ENCODE measurements around the gene PNPLA8. TPM values are rescaled to one million over a fixed set of nuclear protein-coding genes. Genes with fewer than 3 reads are reported as not detected.
"Not testable (repeated sequence)": the region's sequence is repeated elsewhere in the genome, so short reads cannot be mapped to it uniquely, and the experiment has no call there.

The PNPLA8 gene
- total RNA-seq, 6 experiments from 2014 or later, result 13.7 to 25.6 (median 17.0) TPM

DNA sequence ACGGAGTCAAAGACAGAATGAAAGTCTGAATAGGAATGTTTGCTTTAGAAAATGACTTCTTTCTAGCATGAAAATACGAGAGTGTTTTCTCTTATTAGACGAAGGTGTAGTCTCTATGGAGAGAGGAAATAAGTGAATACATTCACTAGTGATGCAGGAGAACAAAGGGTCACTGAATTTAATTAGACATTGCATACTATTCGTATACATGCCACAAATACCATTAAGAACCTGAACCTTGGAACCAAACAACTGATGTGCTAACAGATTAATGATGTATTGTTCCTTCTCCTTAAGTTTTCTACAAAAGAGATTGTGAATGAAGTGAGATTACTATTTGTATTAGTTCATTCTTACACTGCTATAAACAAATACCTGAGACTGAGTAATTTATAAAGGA lies 33.3 kb upstream of the PNPLA8 start:
- no peak for DNase-seq
- TF ChIP-seq POLR2A (IDR thresholded peaks at IDR 0.05), result no peak
- TF ChIP-seq, protein P1, sequence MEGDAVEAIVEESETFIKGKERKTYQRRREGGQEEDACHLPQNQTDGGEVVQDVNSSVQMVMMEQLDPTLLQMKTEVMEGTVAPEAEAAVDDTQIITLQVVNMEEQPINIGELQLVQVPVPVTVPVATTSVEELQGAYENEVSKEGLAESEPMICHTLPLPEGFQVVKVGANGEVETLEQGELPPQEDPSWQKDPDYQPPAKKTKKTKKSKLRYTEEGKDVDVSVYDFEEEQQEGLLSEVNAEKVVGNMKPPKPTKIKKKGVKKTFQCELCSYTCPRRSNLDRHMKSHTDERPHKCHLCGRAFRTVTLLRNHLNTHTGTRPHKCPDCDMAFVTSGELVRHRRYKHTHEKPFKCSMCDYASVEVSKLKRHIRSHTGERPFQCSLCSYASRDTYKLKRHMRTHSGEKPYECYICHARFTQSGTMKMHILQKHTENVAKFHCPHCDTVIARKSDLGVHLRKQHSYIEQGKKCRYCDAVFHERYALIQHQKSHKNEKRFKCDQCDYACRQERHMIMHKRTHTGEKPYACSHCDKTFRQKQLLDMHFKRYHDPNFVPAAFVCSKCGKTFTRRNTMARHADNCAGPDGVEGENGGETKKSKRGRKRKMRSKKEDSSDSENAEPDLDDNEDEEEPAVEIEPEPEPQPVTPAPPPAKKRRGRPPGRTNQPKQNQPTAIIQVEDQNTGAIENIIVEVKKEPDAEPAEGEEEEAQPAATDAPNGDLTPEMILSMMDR (IDR thresholded peaks at IDR 0.05), result no peak
- Histone ChIP-seq H3K27ac (no peak overlapping the region), H3K9me3 (no peaks in the 10 kb centered on the region), H3K36me3 (peaks cover 0 to 2% (median under 1%) of the 10 kb centered on the region in 4 donors), H3K4me1 (no peaks in the 10 kb centered on the region), H3K4me3 (no peak overlapping the region), H3K27me3 (no peaks in the 10 kb centered on the region)
- intact Hi-C loops (cut with DNase I), result no loop called here
- ATAC-seq, result no peak
- WGBS (ENCODE audit: insufficient coverage, low coverage, low lambda C conversion rate, missing lambda C conversion rate), result 94% methylated on average over 4 of the region's 4 CpGs

- Histone ChIP-seq H3K9me3 (no peaks in the 10 kb centered on the region), H3K4me3 (no peak overlapping the region), H3K27ac (no peak overlapping the region), H3K36me3 (no peaks in the 10 kb centered on the region), H3K27me3 (no peaks in the 10 kb centered on the region), H3K4me1 (no peaks in the 10 kb centered on the region)
- intact Hi-C loops (cut with DNase I), result no loop called here
- no peak for TF ChIP-seq POLR2A (IDR thresholded peaks at IDR 0.05)
- TF ChIP-seq, protein P1 (IDR thresholded peaks at IDR 0.05), result no peak
- no peak for ATAC-seq
- 100% methylated on average over 1 of the region's 1 CpG for WGBS (ENCODE audit: insufficient coverage, low coverage, low lambda C conversion rate, missing lambda C conversion rate)
- DNase-seq, result no peak
Observed at GRCh38 chr7:108557617-108558016, 31.7 kb upstream of the PNPLA8 start.

DNA sequence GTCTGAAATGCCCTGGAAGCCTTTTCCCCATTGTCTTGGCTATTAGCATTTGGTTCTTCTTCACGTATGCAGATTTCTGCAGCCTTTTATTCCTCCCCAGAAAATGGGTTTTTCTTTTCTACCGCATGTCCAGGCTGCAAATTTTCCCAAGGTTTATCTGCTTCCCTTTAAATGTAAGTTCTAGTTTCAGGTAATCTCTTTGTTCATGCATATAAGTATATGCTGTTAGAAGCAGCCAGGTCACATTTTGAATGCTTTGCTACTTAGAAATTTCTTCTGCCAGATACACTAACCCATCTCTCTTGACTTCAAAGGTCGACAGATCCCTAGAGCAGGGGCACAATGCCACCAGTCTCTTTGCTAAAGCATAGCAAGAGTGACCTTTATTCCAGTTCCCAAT lies 31.3 kb upstream of the PNPLA8 start:
- Histone ChIP-seq H3K9me3 (no peaks in the 10 kb centered on the region), H3K4me3 (no peak overlapping the region), H3K4me1 (no peaks in the 10 kb centered on the region), H3K36me3 (no peaks in the 10 kb centered on the region), H3K27ac (no peak overlapping the region), H3K27me3 (no peaks in the 10 kb centered on the region)
- DNase-seq (no peak), ATAC-seq (no peak)
- no peak for TF ChIP-seq POLR2A (IDR thresholded peaks at IDR 0.05)
- TF ChIP-seq, protein P1 (IDR thresholded peaks at IDR 0.05), result no peak
- 84% methylated on average over 3 of the region's 3 CpGs for WGBS (ENCODE audit: insufficient coverage, low coverage, low lambda C conversion rate, missing lambda C conversion rate)
- intact Hi-C loops (cut with DNase I), result no loop called here

DNA sequence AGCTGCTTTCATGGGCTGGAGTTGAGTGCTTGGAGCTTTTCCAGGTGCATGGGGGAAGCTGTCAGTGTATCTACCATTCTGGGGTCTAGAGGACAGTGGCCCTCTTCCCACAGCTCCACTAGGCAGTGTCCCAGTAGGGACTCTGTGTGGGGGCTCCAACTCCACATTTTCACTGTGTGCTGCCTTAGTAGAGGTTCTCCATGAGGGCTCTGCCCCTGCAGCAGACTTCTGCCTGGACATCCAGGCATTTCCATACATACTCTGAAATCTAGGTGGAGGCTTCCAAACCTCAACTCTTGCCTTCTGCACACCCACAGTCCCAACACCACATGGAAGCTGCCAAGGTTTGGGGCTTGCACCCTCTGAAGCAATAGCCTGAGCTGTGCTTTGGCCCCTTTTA lies 30.7 kb upstream of the PNPLA8 start:
- H3K9me3 ChIP-seq; H3K27me3 ChIP-seq; ATAC-seq; H3K27ac ChIP-seq; H3K36me3 ChIP-seq; intact Hi-C loops (cut with DNase I); H3K4me3 ChIP-seq; H3K4me1 ChIP-seq; DNase-seq: not testable (repeated sequence)

DNA sequence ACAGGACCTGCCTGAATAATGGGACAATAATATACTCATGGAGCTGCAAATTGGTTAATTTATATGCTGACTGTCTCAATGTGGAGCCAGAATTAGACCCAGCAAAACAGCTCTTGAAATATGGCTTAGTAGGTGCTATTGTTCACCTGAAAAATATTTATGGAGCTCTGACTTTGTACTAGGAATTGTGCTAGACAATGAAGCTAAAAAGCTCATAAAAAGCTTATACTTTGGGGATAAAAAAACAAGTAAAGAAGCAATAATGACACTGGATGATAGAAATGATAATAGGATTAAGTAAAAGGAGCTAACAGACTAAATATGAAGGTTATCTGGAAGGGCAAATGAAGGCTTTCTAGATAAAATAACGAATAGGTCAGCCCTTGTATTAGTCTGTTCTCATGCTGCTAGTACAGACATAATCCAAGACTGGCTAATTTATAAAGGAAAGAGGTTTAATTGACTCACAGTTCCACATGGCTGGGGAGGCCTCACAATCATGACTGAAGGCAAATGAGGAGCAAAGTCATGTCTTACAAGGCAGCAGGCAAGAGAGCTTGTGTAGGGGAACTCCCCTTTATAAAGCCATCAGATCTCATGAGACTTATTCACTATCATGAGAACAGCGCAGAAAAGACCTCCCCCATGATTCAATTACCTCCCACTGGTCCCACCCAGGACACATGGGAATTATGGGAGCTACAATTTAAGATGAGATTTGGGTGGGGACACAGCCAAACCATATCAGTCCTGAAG lies 22.4 kb upstream of the PNPLA8 start:
- H3K4me3 ChIP-seq; H3K4me1 ChIP-seq; intact Hi-C loops (cut with DNase I); ATAC-seq; DNase-seq; H3K9me3 ChIP-seq; H3K27ac ChIP-seq; H3K27me3 ChIP-seq; H3K36me3 ChIP-seq: not testable (repeated sequence)
- 82% methylated on average over 2 of the region's 2 CpGs for WGBS (ENCODE audit: insufficient coverage, low coverage, low lambda C conversion rate, missing lambda C conversion rate)

Measured in right lobe of liver (tissue), 6 donors.